Measurements from ENCODE around the gene CDH10.

- TF ChIP-seq CTCF (IDR thresholded peaks at IDR 0.05), result no peak
- TF ChIP-seq POLR2A (IDR thresholded peaks at IDR 0.05), result no peak
Observed at GRCh38 chr5:24496268-24496667, 148.5 kb downstream of the CDH10 start.
